Neural cell (in vitro differentiated cells): Measurements from ENCODE around the gene TRIM15. TPM values are rescaled to one million over a fixed set of nuclear protein-coding genes. Genes with fewer than 3 reads are reported as not detected.

Source experiments
- H2AFZ ChIP-seq: fragments of 200-600, 300-800 bp; sonication (generic), shearing (Covaris generic); 2 replicates; pipeline ENCODE4 v1.6.0; 2014; ENCODE audit warnings: low read depth, mild to moderate bottlenecking, antibody characterized with exemption, low read length, moderate library complexity
- H3F3A ChIP-seq: fragments of 200-600 bp; shearing (Covaris generic); 2 replicates; pipeline ENCODE4 v1.6.1; 2016; ENCODE audit warnings: mild to moderate bottlenecking, moderate library complexity, mixed read lengths, antibody characterized with exemption, low read length; ENCODE audit not compliant: insufficient read depth, poor library complexity, severe bottlenecking
- H3K27ac ChIP-seq: fragments of 200-600, 300-800 bp; sonication (generic), shearing (Covaris generic); 2 replicates; pipeline ENCODE4 v1.5.1; 2014; ENCODE audit warnings: mild to moderate bottlenecking, low read length, moderate library complexity
- H3K27me3 ChIP-seq: fragments of 300-800, 200-600 bp; sonication (generic), shearing (Covaris generic); 2 replicates; pipeline ENCODE4 v1.6.0; 2014; ENCODE audit warnings: mild to moderate bottlenecking, low read depth, low read length, moderate library complexity; ENCODE audit not compliant: insufficient read depth
- H3K36me3 ChIP-seq: fragments of 300-800, 200-600 bp; sonication (generic), shearing (Covaris generic); 2 replicates; pipeline ENCODE4 v1.5.1; 2014; ENCODE audit warnings: mild to moderate bottlenecking, antibody characterized with exemption, low read length, moderate library complexity; ENCODE audit not compliant: insufficient read depth
- H3K4me2 ChIP-seq: fragments of 300-800, 200-600 bp; sonication (generic), shearing (Covaris generic); 2 replicates; pipeline ENCODE4 v1.6.0; 2014; ENCODE audit warnings: mild to moderate bottlenecking, low read length
- H3K4me3 ChIP-seq: fragments of 300-800, 200-600 bp; sonication (generic), shearing (Covaris generic); 2 replicates; pipeline ENCODE4 v1.5.1; 2014; ENCODE audit warnings: mild to moderate bottlenecking, low read length, moderate library complexity
- H3K79me2 ChIP-seq: fragments of 200-600 bp; shearing (Covaris generic); replicated peaks from 2 replicates; pipeline ENCODE4 v1.6.0; 2014; ENCODE audit warnings: mild to moderate bottlenecking, low read length, moderate library complexity; ENCODE audit not compliant: insufficient read depth
- H3K9ac ChIP-seq: fragments of 300-800, 200-600 bp; sonication (generic), shearing (Covaris generic); 2 replicates; pipeline ENCODE4 v1.6.1; 2016; ENCODE audit warnings: mild to moderate bottlenecking, low read length, mixed read lengths
- H3K9me2 ChIP-seq: fragments of 200-600 bp; shearing (Covaris generic); 2 replicates; pipeline ENCODE4 v1.6.1; 2016; ENCODE audit warnings: mild to moderate bottlenecking, low read length, mixed read lengths; ENCODE audit not compliant: insufficient read depth
- H3K9me3 ChIP-seq: fragments of 200-600, 300-800 bp; sonication (generic), shearing (Covaris generic); 2 replicates; pipeline ENCODE4 v1.6.1; 2016; ENCODE audit warnings: mild to moderate bottlenecking, mixed run types, low read length, moderate library complexity, mixed read lengths
- H4K20me1 ChIP-seq: fragments of 200-600 bp; shearing (Covaris generic); 2 replicates; pipeline ENCODE4 v1.6.1; 2016; ENCODE audit warnings: mild to moderate bottlenecking, mixed run types; ENCODE audit not compliant: insufficient read depth
- CTCF ChIP-seq: fragments of 450-650 bp; IDR thresholded peaks from 2 replicates; pipeline ENCODE4 v1.5.1; 2014; ENCODE audit warnings: antibody characterized with exemption, mild to moderate bottlenecking, moderate library complexity; ENCODE audit not compliant: poor library complexity, severe bottlenecking
- EP300 ChIP-seq: fragments of 450-650 bp; conservative IDR thresholded peaks from 2 replicates; pipeline ENCODE4 v1.6.1; 2014; ENCODE audit warnings: antibody characterized with exemption, mild to moderate bottlenecking, moderate library complexity; ENCODE audit not compliant: poor library complexity, severe bottlenecking
- EZH2 ChIP-seq: fragments of 200-600, 300-800 bp; shearing (Covaris generic), sonication (generic); IDR thresholded peaks from 2 replicates; pipeline ENCODE4 v1.6.1; 2014; ENCODE audit warnings: antibody characterized with exemption, low read length, borderline replicate concordance, mild to moderate bottlenecking; ENCODE audit not compliant: insufficient read depth, poor library complexity, severe bottlenecking
- MXI1 ChIP-seq: fragments of 450-650 bp; conservative IDR thresholded peaks from 2 replicates; pipeline ENCODE4 v1.6.1; 2014; ENCODE audit warnings: antibody characterized with exemption, mild to moderate bottlenecking; ENCODE audit not compliant: poor library complexity, severe bottlenecking
- POLR2AphosphoS5 ChIP-seq: IDR thresholded peaks from 2 replicates; pipeline ENCODE4 v1.6.1; 2012
- RAD21 ChIP-seq: fragments of 450-650 bp; conservative IDR thresholded peaks from 2 replicates; pipeline ENCODE4 v1.6.1; 2014; ENCODE audit warnings: antibody characterized with exemption, mild to moderate bottlenecking, moderate library complexity
- SMC3 ChIP-seq: fragments of 450-650 bp; conservative IDR thresholded peaks from 2 replicates; pipeline ENCODE4 v1.6.1; 2014; ENCODE audit warnings: antibody characterized with exemption, mild to moderate bottlenecking, moderate library complexity; ENCODE audit not compliant: poor library complexity
- TAF1 ChIP-seq: IDR thresholded peaks from 2 replicates; pipeline ENCODE4 v1.6.1; 2012; ENCODE audit warnings: low read depth
- polyA plus RNA-seq: library from polyadenylated mRNA; depleted of rRNA; stranded (reverse); fragments of >200 nt; gene quantifications from 2 replicates; pipeline ENCODE4 v1.2.3, GENCODE V29; 2014
- TF ChIP-seq, protein P1 (sequence below): IDR thresholded peaks from 2 replicates; pipeline ENCODE4 v1.6.1; 2012; ENCODE audit warnings: borderline replicate concordance

The TRIM15 gene
- polyA plus RNA-seq, 1 donor from 2014 or later, result not detected

DNA sequence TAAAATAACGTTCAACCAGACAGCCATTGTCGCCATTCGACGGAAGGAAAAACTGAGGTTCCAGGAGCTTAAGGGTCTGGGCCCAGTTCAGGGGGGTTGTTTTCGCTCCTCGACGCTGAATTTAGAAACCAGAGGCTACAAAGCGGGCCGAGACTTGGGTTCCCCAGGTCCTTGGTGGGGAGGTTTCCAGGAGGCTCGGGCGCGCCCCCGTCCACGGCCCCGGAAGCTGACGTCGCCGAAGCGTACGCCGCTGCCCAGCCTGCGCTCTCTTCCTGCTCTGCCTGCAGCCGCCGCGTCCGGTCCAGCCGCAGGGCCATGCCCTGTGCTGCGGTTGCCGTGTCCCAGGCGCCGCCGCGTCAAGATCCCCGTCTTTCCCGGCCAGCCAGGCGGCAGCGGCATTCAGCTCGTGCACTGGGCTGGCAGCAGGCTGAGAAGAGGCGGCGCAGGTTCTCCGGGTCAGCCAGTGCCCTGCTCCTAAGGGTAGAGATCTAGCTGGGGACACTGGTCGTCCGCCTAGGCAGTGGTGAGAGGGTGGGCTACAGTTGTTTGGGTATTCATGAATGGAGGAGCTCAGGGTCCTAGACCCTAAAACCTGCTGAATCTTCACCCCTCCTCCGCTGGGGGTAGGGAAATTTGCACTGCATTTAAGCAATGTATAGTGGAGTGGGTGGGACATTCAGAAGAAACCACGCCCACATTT lies 50.8 kb downstream of the TRIM15 start:
- Histone ChIP-seq H3K36me3 (no peaks in the 10 kb centered on the region), H3K9me3 (no peaks in the 10 kb centered on the region), H3F3A (peaks cover 3% of the 10 kb centered on the region), H3K9ac (peak overlapping the region; percentile 89), H2AFZ (peak overlapping the region; percentile 73), H3K4me3 (peak overlapping the region; percentile 89), H3K27me3 (no peaks in the 10 kb centered on the region), H3K27ac (peak overlapping the region; percentile 38), H3K4me2 (peak overlapping the region; percentile 61), H3K79me2 (peaks cover 17% of the 10 kb centered on the region), H3K9me2 (no peaks in the 10 kb centered on the region), H4K20me1 (no peaks in the 10 kb centered on the region)
- TF ChIP-seq TAF1 (no peak), POLR2AphosphoS5 (peak; percentile 32), CTCF (no peak), MXI1 (no peak)

DNA sequence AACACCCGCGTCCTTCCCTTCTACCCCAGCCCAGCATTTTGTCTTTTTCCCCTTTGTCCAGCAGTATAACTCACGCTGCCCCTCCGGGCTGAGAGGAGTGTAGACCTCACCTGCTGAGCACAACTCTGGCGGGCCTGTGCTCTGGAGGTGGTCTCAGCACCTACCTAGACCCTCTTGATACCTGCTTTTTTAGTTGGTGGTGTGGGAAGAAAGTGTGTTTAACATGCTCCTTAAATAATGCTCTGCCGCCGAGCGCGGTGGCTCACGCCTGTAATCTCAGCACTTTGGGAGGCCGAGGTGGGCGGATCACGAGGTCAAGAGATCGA lies 51.3 kb downstream of the TRIM15 start:
- Histone ChIP-seq H3K9me2 (no peaks in the 10 kb centered on the region), H3K9ac (peak overlapping the region; percentile 89), H3K27me3 (no peaks in the 10 kb centered on the region), H3K9me3 (no peaks in the 10 kb centered on the region), H3K79me2 (peaks cover 17% of the 10 kb centered on the region), H4K20me1 (no peaks in the 10 kb centered on the region), H3K4me2 (no peak overlapping the region), H3K27ac (no peak overlapping the region), H3F3A (peaks cover 3% of the 10 kb centered on the region), H2AFZ (no peak overlapping the region), H3K36me3 (no peaks in the 10 kb centered on the region), H3K4me3 (peak overlapping the region; percentile 89)
- TF ChIP-seq, protein P1, sequence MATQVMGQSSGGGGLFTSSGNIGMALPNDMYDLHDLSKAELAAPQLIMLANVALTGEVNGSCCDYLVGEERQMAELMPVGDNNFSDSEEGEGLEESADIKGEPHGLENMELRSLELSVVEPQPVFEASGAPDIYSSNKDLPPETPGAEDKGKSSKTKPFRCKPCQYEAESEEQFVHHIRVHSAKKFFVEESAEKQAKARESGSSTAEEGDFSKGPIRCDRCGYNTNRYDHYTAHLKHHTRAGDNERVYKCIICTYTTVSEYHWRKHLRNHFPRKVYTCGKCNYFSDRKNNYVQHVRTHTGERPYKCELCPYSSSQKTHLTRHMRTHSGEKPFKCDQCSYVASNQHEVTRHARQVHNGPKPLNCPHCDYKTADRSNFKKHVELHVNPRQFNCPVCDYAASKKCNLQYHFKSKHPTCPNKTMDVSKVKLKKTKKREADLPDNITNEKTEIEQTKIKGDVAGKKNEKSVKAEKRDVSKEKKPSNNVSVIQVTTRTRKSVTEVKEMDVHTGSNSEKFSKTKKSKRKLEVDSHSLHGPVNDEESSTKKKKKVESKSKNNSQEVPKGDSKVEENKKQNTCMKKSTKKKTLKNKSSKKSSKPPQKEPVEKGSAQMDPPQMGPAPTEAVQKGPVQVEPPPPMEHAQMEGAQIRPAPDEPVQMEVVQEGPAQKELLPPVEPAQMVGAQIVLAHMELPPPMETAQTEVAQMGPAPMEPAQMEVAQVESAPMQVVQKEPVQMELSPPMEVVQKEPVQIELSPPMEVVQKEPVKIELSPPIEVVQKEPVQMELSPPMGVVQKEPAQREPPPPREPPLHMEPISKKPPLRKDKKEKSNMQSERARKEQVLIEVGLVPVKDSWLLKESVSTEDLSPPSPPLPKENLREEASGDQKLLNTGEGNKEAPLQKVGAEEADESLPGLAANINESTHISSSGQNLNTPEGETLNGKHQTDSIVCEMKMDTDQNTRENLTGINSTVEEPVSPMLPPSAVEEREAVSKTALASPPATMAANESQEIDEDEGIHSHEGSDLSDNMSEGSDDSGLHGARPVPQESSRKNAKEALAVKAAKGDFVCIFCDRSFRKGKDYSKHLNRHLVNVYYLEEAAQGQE, result no peak

DNA sequence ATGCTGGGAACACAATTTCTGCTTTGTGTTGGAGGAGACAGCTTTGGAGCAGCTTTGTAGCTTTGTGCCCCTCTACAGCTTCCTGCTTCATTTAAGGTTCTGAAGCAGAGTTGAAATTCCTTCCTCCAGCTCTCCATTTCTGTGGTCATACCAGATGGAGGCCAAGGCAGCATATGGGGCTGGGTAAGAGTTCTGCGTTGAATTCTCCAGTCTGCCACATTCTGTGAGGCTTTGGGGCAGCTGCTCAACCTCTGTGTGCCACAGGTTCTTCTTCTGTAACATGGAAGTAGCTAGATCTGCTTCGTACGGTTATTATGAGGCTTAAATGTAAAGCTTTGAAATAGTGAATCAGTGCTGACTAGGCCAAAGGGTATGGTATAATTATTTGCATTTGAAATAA lies 52.8 kb downstream of the TRIM15 start:
- Histone ChIP-seq H3K27me3 (no peaks in the 10 kb centered on the region), H3K9me3 (no peaks in the 10 kb centered on the region), H4K20me1 (no peaks in the 10 kb centered on the region), H3K9me2 (no peaks in the 10 kb centered on the region), H3K27ac (no peak overlapping the region), H3K79me2 (peaks cover 7% of the 10 kb centered on the region), H3K36me3 (no peaks in the 10 kb centered on the region), H3F3A (peaks cover 3% of the 10 kb centered on the region), H3K4me2 (no peak overlapping the region), H3K9ac (no peak overlapping the region), H2AFZ (no peak overlapping the region), H3K4me3 (no peak overlapping the region)
- TF ChIP-seq TAF1 (no peak), EZH2 (no peak), POLR2AphosphoS5 (no peak), RAD21 (no peak), MXI1 (no peak), SMC3 (no peak), EP300 (no peak), CTCF (no peak)
- TF ChIP-seq, protein P1, result no peak
